ENCODE results near the gene ODF4.

- TF ChIP-seq CTCF (conservative IDR thresholded peaks at IDR 0.05; ENCODE audit: low read depth, low read length) (no peak), EZH2 (IDR thresholded peaks at IDR 0.05; ENCODE audit: borderline replicate concordance, low read depth, low read length, poor library complexity, severe bottlenecking) (no peak)
Observed at GRCh38 chr17:8387914-8388651, 48.4 kb downstream of the ODF4 start.
